Measurements from ENCODE around the gene TP53INP2. TPM values are rescaled to one million over a fixed set of nuclear protein-coding genes. Genes with fewer than 3 reads are reported as not detected.

TP53INP2 gene
- total RNA-seq, 4 donors from 2014 or later, result 8.6 to 19.7 (median 15.1) TPM

GRCh38 chr20:34675993-34676641 is 28.0 kb upstream of the TP53INP2 start:
- ATAC-seq (ENCODE audit: low FRiP score), result no peak
- DNase-seq (ENCODE audit: low spot score), result no peak
- TF ChIP-seq CTCF (IDR thresholded peaks at IDR 0.05), result no peak

DNA sequence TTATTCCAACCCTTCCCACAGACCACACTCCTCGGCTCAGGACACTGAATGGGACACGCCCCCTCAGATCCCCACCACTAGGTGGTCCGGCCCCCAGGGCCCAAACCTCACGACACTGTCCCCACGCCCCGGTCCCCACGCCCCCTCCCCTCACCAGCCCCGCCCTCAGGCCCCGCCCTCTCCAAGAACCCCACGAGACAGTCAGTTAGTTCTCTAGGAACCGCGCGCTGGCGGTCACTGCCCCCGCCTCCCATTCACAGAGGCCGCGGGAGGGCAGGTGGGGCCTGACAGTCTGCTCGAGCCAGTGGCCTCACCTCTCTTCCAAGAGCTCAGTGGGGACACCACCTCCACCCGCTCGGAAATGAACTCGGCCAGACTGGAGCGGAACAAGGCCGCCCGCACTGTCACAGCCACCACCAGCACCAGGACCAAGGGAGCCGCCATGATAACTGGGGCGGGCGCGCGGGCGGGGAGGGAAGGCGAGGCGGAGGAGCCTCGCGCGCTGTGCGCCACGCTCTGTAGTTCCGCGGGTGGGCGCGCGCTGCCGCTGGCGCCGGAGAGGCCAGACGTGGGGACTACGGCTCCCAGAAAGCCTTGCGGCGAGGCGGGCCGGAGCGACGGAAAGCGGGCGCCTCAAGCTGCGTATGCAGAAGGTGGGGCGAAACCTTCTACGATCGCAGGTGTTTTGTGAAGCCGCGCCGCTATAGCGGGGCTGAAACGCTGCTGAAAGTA is 27.3 kb upstream of the TP53INP2 start, which contains the start of gene PIGU:
Gene PIGU, minus strand, starts transcription at position 451 of the 732 bp plus-strand sequence. Its CDS starts 7 bp downstream, at position 444.
- TF ChIP-seq CTCF (IDR thresholded peaks at IDR 0.05), result no peak
- peak; percentile 69 for DNase-seq (ENCODE audit: low spot score)
- peak; percentile 100 for ATAC-seq (ENCODE audit: low FRiP score)

DNA sequence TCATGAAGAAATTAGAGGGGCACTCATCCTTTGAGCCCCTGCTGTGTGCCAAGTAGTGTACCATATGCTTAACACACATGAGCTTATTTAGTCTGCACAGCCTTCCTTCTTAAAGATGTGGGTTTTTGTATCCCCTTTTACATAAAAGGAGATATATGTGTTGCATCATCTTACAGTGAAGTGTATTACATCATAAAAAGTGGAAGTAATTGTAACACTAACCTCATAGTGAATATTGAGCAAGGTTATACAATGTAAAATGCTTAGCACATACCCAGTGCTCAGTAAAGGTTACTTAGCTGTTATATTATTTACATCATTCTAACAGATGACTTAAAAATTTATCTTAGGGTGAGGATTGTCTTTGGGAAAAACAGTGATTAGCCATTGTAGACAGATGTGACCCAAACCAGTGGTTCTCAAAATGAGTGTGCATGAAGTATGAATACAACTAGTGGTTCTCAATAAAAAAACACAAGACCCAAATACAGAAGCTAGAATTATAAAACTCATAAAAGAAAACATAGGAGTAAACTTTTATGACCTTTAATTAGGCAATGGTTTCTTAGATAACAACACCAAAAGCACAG is 23.5 kb upstream of the TP53INP2 start:
- no peak for TF ChIP-seq CTCF (IDR thresholded peaks at IDR 0.05)
- ATAC-seq (ENCODE audit: low FRiP score) (no peak), DNase-seq (ENCODE audit: low spot score) (no peak)

GRCh38 chr20:34683667-34684066 is 20.5 kb upstream of the TP53INP2 start:
- ATAC-seq (ENCODE audit: low FRiP score) (no peak), DNase-seq (ENCODE audit: low spot score) (no peak)
- TF ChIP-seq CTCF (IDR thresholded peaks at IDR 0.05), result no peak

DNA sequence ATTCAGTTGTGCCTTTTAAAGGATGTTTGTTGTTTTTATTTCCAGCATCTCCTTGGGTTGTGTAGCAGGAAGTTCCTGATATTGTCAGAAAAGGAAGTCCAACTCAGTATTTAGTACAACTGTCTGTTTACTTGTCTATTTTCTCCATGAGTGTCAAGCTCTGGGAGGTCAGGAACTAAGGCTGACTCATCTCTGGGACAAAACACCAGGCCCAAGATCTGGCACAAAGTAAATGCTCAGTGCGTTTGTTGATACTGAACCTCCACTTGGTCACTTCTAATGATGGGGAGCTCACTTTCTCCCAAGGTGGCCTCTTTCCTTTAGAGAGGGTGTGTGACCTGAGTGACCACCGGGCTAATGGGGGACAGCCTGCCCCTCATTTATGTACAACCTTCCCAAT is 14.7 kb upstream of the TP53INP2 start:
- ATAC-seq (ENCODE audit: low FRiP score) (no peak), DNase-seq (ENCODE audit: low spot score) (no peak)
- TF ChIP-seq CTCF (IDR thresholded peaks at IDR 0.05), result no peak

DNA sequence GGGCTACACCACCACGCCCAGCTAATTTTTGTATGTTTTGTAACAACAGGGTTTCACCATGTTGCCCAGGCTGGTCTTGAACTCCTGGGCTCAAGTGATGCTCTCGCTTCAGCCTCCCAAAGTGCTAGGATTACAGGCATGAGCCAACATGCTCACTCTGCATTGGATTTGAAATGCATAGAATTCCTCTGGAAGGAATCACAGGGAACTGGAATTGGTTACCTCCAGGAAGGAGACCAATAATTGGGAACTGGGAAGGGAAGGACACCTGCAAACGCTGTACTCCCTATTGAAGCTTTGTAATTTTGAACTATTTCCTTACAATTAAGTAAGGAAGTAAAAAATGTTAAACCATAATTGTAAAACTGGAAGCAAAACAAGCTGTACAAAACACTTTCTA is 12.3 kb upstream of the TP53INP2 start:
- no peak for ATAC-seq (ENCODE audit: low FRiP score)
- DNase-seq (ENCODE audit: low spot score), result no peak
- TF ChIP-seq CTCF (IDR thresholded peaks at IDR 0.05), result no peak

Measured in omental fat pad (tissue), 4 donors.